Transverse colon (tissue), 4 donors: ENCODE measurements around the gene SLX4. TPM values are rescaled to one million over a fixed set of nuclear protein-coding genes. Genes with fewer than 3 reads are reported as not detected.

Experiments
- DNase-seq: peaks from one replicate; pipeline ENCODE4 v3.0.0-alpha.2; 2019
- H3K27ac ChIP-seq, 4 donors: fragments of 200-600 bp; sonication (generic); 2 replicates each; pipeline ENCODE4 v1.5.1; 2016 to 2018; ENCODE audit warnings: inconsistent platforms in 4 of 4
- H3K27me3 ChIP-seq: fragments of 200-600 bp; sonication (generic); 2 replicates; pipeline ENCODE4 v1.5.1; 2017; ENCODE audit warnings: inconsistent platforms
- H3K36me3 ChIP-seq, 4 donors: fragments of 200-600 bp; sonication (generic); 2 replicates each; pipeline ENCODE4 v1.5.1; 2017 to 2019; ENCODE audit warnings: inconsistent platforms in 4 of 4
- H3K4me1 ChIP-seq, 4 donors: fragments of 200-600 bp; sonication (generic); 2 replicates each; pipeline ENCODE4 v1.5.1; 2017 to 2020; ENCODE audit warnings: inconsistent platforms in 4 of 4
- H3K4me3 ChIP-seq, 4 donors: fragments of 200-600 bp; sonication (generic); 1 replicate in 1 of 4; 2 replicates in 3 of 4; pipeline versions ENCODE4 v1.5.1 to v1.6.1; 2017 to 2019; ENCODE audit warnings: inconsistent platforms in 4 of 4
- H3K9me3 ChIP-seq, 2 donors: fragments of 200-600 bp; sonication (generic); 2 replicates each; pipeline ENCODE4 v1.5.1; 2017 to 2019; ENCODE audit warnings: inconsistent platforms in 2 of 2
- CTCF ChIP-seq, 5 experiments: fragments of 200-600 bp in 3 of 5; fragments of 450-650 bp in 2 of 5; sonication (generic) in 3 of 5; IDR thresholded peaks; 1 replicate in 2 of 5; 2 replicates in 3 of 5; pipeline ENCODE4 v1.5.1; 2016 to 2017; ENCODE audit warnings: antibody characterized with exemption in 5 of 5, inconsistent platforms in 3 of 5, mild to moderate bottlenecking in 2 of 5, moderate library complexity in 1 of 5
- EP300 ChIP-seq: sonication (generic); formaldehyde crosslinking; IDR thresholded peaks from one replicate; pipeline ENCODE4 v1.6.1; 2017; ENCODE audit warnings: antibody characterized with exemption, low read depth
- POLR2A ChIP-seq: fragments of 450-650 bp; IDR thresholded peaks from one replicate; pipeline ENCODE4 v1.6.1; 2016; ENCODE audit warnings: antibody characterized with exemption, mild to moderate bottlenecking, moderate library complexity
- POLR2AphosphoS5 ChIP-seq, 3 donors: sonication (generic); formaldehyde crosslinking; IDR thresholded peaks; one replicate each; pipeline ENCODE4 v1.6.1; 2016; ENCODE audit warnings: antibody characterized with exemption in 3 of 3
- WGBS, 2 donors: methylation state at CpG; one replicate each; pipeline ENCODE4 v1.1.5; 2018; ENCODE audit warnings: low coverage in 1 of 2; 5-methylcytosine and 5-hydroxymethylcytosine counted together
- in situ Hi-C, 4 donors: fragments of 200-750 bp; cut with MboI; loops; one replicate each; pipeline versions ENCODE4 v1.15.0 to v1.15.1; 2017; ENCODE audit warnings: low sequenced_read_pairs in 3 of 4, low pct_ligation_motif_present in 1 of 4, low pct_unique_long_range_greater_than_20kb in 1 of 4
- intact Hi-C: fragments of 100-400 bp; cut with DNase I; formaldehyde crosslinking; loops from one replicate; pipeline ENCODE4 v1.15.1; 2023; ENCODE audit warnings: low total_unique reads
- total RNA-seq, 4 donors: library from RNA; depleted of rRNA; stranded (reverse); fragments of >200 nt; gene quantifications; one replicate each; pipeline ENCODE4 v1.1.0, GENCODE V29; 2016

The SLX4 gene
- total RNA-seq, 4 donors from 2014 or later: 3.0 to 11.5 (median 4.9) TPM

GRCh38 chr16:3625911-3626732 is 14.7 kb upstream of the SLX4 start:
- no peaks in the 10 kb centered on the region for H3K36me3 ChIP-seq

DNA sequence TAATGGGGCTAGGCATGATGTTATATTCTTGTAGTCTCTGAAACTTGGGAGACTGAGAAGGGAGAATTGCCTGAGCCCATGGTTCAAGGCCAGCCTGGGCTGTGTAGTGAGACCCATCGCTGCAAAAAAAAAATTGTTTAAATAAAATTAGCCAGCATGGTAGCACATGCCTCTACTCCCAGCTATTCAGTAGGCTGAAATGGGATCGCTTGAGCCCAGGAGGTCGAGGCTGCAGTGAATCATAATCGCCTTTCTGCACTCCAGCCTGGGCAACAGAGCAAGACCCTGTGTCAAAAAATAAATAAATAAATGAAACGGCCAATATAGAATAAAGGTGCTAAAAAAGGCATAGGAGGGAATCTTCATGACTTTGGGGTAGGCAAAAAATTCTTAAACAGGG is 13.9 kb upstream of the SLX4 start:
- H3K9me3 ChIP-seq: no peaks in the 10 kb centered on the region
- in situ Hi-C loops: no loop called here
- H3K36me3 ChIP-seq: no peaks in the 10 kb centered on the region
- DNase-seq: no peak
- H3K27me3 ChIP-seq: no peaks in the 10 kb centered on the region
- WGBS, 2 donors: 87 to 94% methylated on average over 5 of the region's 5 CpGs
- H3K27ac ChIP-seq: no peak overlapping the region
- H3K4me3 ChIP-seq: no peak overlapping the region
- intact Hi-C loops: no loop called here
- peaks cover 0 to 11% (median 0%) of the 10 kb centered on the region in 4 donors for H3K4me1 ChIP-seq
- no peak for TF ChIP-seq EP300
- no peak for TF ChIP-seq POLR2A
- TF ChIP-seq POLR2AphosphoS5 (IDR thresholded peaks at IDR 0.05): no peak
- no peak for TF ChIP-seq CTCF (IDR thresholded peaks at IDR 0.05)

More at GRCh38 chr16:3625911-3626732, 14.7 kb upstream of the SLX4 start:
- DNase-seq: no peak
- Histone ChIP-seq H3K9me3 (no peaks in the 10 kb centered on the region), H3K27me3 (no peaks in the 10 kb centered on the region), H3K4me3 (no peak overlapping the region), H3K4me1 (peaks cover 0 to 11% (median 0%) of the 10 kb centered on the region in 4 donors), H3K27ac (no peak overlapping the region)
- WGBS, 2 donors: 76 to 88% methylated on average over 3 to 4 of the region's 4 CpGs
- TF ChIP-seq EP300: no peak
- TF ChIP-seq POLR2A: no peak
- TF ChIP-seq CTCF (IDR thresholded peaks at IDR 0.05): no peak
- no peak for TF ChIP-seq POLR2AphosphoS5 (IDR thresholded peaks at IDR 0.05)
- intact Hi-C loops (no loop called here), in situ Hi-C loops (no loop called here)

DNA sequence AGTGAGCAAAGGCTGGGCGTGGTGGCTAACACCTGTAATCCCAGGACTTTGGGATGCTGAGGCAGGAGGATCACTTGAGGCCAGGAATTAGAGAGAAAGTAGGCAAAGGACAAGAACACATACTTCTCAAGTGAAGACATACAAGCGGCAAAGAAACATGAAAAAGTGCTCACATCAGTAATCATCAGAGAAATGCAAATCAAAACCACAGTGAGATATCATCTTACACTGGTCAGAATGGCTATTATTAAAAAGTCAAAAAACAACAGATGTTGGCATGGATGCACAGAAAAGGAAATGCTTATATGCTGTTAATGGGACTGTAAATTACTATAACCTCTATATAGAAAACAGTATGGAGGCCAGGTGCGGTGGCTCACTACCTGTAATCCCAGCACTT is 12.2 kb upstream of the SLX4 start:
- intact Hi-C loops (no loop called here), in situ Hi-C loops (no loop called here)
- H3K4me3 ChIP-seq: no peak overlapping the region
- no peaks in the 10 kb centered on the region for H3K9me3 ChIP-seq
- no peak overlapping the region for H3K27ac ChIP-seq
- 82% methylated on average over 3 of the region's 3 CpGs for WGBS, 2 donors
- H3K4me1 ChIP-seq: peaks cover 0 to 11% (median 0%) of the 10 kb centered on the region in 4 donors
- TF ChIP-seq POLR2A: no peak
- TF ChIP-seq EP300: no peak
- no peak for TF ChIP-seq CTCF (IDR thresholded peaks at IDR 0.05)
- TF ChIP-seq POLR2AphosphoS5 (IDR thresholded peaks at IDR 0.05): no peak
- DNase-seq: no peak
- no peaks in the 10 kb centered on the region for H3K36me3 ChIP-seq
- H3K27me3 ChIP-seq: no peaks in the 10 kb centered on the region

GRCh38 chr16:3618769-3619141 is 7.3 kb upstream of the SLX4 start:
- intact Hi-C loops: no loop called here
- WGBS, 2 donors: 57 to 73% methylated on average over 2 to 3 of the region's 3 CpGs
- Histone ChIP-seq H3K9me3 (no peaks in the 10 kb centered on the region), H3K27me3 (no peaks in the 10 kb centered on the region), H3K27ac (no peak overlapping the region), H3K4me1 (no peaks in the 10 kb centered on the region), H3K36me3 (no peaks in the 10 kb centered on the region), H3K4me3 (no peak overlapping the region)
- TF ChIP-seq CTCF (IDR thresholded peaks at IDR 0.05) (no peak), POLR2AphosphoS5 (IDR thresholded peaks at IDR 0.05) (no peak), EP300 (no peak), POLR2A (no peak)
- DNase-seq: no peak
- in situ Hi-C loops: no loop called here
